ENCODE measurements around the gene NUB1.
A peak's percentile ranks its signal among the peaks of the same experiment; 100 is the strongest.

The NUB1 gene

DNA sequence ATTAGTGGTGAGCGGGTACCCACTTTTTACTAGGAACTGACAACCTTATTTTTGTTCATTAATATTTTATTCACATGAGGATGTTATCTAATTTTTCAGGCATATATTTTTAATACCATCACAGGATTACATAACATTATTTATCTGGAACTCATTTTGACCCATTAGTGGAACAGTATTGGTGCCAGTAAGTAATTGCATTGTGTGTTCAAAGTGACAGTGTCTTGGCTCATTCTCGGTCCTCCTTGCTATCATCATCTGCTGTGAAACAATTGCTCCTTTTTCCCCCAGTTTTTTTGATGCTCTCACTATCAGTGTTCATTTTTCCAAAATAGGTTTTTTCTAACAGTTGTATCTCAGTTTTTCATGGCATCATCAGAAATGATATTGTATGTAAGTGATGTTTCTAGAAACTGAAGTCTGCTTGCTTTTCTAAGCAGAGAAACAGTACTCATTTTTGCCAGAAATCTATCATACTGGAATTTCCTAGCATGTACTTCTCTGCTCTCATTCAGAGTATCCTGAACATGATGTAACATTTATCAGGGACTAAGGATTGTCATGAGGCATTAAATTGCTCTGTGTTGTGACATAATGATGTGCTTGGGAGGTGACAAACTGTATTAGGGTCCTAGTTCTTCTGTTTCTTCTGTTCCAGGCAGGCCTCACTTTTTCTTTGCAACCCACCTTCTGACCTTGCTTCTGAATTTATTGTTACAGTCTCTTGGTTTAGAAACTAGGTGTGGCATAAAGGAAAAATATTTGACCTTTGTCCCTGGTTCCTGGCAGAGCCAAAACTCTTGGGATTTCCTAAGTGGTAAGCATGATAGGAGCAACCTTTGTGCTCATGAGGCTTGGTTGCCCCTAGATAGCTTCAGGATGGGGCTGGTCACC is 4.2 kb downstream of the NUB1 start:
- no peak for DNase-seq

GRCh38 chr7:151346470-151346769 is 4.8 kb downstream of the NUB1 start:
- no peak for DNase-seq

GRCh38 chr7:151347200-151347599 is 5.6 kb downstream of the NUB1 start:
- no peak for DNase-seq

DNA sequence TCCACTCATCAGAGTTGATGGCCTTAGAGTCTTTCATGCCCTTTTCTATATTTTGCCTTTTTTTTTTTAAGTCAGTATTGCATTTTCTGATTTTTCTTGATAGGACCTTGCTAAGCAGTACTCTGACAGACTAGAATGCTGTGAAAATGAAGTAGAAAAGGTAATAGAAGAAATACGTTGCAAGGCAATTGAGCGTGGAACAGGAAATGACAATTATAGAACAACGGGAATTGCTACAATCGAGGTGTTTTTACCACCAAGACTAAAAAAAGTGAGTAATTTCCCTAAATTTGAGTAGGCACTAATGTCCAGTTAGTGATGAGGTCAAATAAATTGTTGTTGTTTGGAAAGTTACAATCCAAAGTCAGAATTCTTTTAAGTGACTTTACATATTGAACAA is 7.4 kb downstream of the NUB1 start:
- no peak for DNase-seq

DNA sequence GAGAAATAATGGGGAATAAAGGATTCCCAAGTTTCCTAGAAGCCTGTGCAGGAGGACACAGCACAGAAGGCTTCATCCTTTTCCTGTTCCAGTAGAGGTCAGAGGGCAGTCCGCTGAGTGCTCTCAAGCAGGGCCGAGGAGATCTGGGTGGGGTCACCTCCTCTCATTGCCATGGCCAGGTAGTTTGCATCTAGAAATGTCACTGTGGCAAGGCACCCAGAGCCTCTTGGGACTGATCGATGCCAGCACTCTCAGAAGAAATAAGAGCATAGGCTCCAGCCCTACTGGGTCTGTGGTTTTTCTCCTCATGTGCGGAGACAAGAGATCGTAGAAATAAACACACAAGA is 7.9 kb downstream of the NUB1 start:
- no peak for DNase-seq

GRCh38 chr7:151351027-151351426 is 9.4 kb downstream of the NUB1 start:
- no peak for DNase-seq

DNA sequence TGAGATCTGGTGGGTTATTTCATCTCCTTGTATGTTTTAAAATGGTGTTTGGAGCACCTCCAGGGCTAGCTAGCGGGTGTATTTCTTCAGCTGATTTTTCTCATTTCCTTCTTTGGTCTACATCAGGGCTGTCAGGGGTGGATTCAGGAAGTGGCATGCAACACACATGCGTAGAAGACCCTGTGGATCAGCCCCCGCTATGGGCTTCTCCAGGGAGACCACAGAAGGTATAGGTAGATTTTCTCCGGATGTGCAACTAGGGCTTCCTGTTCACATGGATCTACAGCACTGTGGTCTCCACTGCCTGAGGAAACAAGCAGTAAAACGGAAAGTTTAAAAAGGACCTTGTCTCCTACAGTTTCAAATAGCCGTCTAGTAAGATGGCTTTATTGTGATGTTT is 10.4 kb downstream of the NUB1 start:
- no peak for DNase-seq

GRCh38 chr7:151352512-151352911 is 10.9 kb downstream of the NUB1 start:
- DNase-seq: no peak

DNA sequence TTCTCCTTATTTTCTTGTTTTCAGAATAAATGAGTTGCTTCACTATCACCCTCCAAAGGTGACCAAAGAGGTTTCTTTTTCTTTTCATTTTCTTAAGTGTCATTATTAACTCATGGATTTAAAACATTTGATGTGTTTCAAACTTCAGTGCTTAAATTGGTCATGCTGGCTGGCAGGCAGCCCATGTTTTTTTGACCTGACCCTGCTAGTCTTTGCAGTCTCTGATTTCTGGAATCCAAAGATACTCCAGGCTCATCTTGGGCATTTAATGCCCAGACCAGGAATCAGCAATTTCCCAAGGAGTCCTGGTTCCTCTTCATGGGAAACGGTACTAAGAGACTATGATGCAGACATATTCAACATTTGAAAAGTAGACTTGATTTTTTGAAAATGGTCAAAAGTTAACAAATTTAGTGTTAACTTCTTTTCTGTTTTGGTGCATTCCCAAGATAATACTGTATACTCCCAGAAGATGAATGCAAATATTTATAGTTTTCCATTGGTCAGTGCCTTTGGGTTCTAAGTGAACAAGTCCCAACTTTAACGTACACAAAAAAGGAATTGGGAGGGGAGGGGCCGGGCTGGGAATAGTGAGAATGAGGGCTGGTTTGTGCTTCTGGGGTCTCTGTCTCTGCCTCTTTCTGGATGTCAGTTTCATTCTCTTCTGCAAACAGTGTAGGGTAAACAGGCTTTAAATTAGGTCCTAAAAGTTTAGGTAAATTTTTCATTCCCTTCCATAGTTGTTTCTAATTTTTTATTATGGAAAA is 19.8 kb downstream of the NUB1 start:
- DNase-seq: no peak

DNA sequence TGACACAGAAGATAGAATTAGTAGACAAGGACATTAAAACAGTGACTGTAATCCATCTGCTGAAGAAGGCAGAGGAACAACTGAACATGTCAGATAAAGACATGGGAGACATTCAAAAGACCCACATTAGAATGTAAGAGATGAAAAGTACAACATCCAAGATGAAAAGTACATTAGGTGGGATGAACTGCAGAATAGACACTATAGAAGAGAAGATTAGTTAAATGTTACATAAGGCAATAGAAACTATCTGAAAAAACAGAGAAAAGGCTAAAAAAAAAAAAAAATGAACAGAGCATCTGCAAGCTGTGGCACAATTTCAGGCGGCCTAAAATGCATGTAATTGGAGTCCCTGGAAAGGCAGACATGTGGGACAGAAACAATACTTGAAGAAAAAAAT is 21.6 kb downstream of the NUB1 start:
- DNase-seq: no peak

DNA sequence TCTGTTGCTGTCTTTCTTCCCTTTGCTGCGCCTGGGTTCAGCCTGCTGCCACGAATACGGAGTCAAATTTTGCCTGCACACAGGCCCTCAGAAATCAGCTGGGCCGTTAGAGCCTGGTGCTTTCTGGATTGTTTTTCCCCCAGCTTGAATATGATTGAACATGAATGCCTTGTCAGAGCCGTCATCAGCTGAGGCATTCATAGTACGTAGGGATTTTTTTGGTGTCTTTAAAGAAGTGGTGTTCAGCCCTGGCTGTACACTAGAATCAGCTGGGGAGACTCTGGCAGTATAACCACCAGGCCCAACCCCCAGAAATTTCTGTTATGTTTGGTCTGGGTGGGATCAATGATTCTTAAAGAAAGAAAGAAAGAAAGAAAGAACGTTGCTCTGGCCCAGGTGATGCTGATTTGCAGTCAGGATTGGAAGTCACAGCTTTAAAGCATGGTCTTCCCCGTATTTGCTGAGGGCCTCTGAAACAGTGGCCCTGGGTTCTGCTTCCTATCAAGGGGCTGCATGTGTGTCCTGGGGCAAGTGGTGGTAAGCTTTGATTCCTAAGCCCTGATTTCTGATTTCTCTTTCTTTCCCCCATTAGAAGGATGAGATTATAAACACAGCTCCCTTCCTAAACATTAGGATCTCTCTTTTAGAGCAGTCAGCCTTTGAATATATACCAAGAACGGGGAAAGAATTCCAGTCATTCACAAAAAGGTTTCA is 24.7 kb downstream of the NUB1 start:
- DNase-seq: no peak

DNA sequence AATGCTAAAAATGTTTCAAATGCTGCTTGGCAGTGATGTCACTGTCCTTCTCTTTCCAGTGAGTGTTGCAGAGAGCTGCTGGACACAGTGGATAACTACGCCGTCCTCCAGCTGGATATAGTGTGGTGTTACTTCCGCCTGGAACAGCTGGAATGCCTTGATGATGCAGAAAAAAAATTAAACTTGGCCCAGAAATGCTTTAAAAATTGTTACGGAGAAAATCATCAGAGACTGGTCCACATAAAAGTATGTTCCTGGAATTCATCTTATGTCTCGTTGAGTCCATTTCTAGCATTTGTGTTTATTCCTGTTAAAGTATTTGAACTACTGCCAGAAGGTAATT is 25.2 kb downstream of the NUB1 start:
- DNase-seq: no peak

- DNase-seq: no peak
These were observed 25.7 kb downstream of the NUB1 start for GRCh38 chr7:151367284-151367683.

- peak; percentile 72 for DNase-seq
These were observed 26.5 kb downstream of the NUB1 start for GRCh38 chr7:151368136-151368571.

DNA sequence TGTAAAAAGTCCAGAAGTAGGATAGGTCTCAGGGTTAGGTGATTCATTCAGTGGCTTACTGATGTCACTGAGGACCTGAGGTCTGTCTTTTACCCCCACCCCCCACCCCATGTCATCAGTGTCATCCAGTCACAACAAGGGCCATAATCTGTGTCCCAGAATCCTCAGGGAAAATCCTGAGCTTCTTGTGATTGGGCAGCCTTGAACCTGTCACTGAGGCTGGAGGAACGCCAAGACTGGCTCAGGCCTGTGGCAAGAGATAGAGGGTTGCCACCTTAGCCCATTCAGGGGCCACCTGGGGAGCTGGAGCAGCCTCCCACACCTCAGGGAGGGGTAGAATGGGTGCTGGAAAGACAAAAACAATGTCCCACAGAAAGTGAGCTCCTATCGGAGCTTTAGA is 29.7 kb downstream of the NUB1 start:
- DNase-seq: no peak

- no peak for DNase-seq
These were observed 31.1 kb downstream of the NUB1 start for GRCh38 chr7:151372612-151373265.

DNA sequence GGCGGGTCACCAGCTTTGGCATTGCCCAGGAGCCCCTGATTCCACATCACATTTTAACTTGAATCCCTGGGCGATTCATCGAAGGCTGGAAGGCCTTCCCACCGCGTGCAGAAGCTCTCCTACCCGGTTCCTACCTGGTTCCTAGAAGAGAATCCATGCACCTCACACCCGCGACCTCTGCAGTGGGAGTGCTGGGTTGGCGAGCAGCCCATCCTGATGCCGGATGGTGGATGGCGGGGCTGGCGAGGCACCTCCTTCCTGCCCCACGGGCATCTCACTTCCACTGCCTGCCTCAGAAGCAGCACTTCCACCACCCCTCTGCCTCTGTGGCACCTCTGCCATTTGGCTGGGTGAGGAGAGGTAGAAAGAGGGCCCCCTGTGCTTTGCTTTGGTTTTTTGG is 32.0 kb downstream of the NUB1 start:
- DNase-seq: no peak

DNA sequence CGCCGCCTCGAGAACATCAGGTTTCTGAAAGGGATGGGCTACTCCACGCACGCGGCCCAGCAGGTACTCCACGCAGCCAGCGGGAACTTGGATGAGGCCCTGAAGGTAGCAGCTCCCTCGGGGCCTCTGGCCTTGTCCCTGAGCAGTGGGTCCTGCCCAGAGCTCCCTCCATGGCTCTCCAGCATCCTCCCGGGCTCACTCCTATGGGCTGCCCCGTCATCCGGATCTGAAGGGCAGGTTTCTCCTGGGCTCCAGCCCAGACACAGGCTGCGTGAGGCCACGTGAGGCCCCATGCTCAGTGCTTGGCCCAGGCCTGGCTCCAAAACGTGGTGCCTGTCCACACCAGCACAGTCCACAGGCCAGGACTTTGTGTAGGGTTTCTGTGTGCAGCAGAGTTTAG is 32.5 kb downstream of the NUB1 start:
- no peak for DNase-seq

DNA sequence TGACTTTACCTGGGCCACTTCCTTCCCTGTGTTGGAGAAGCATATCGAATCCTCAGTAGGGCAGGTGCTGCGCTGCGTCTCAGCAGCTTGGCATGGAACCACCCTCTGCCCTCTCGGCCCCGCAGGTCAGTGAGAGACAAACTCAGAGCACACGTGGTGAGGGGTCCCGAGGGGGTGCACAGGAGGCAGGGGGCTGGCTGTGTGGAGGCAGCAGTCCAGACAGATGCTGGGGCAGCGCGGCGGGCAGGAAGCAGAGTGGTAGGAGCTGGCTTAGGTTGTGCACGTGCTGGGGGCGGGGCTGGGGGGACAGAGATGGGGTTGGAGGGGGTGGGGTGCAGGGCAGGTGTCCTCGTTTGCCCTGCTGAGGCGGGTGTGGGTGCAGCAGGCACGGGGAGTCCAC is 33.1 kb downstream of the NUB1 start:
- DNase-seq: no peak

DNA sequence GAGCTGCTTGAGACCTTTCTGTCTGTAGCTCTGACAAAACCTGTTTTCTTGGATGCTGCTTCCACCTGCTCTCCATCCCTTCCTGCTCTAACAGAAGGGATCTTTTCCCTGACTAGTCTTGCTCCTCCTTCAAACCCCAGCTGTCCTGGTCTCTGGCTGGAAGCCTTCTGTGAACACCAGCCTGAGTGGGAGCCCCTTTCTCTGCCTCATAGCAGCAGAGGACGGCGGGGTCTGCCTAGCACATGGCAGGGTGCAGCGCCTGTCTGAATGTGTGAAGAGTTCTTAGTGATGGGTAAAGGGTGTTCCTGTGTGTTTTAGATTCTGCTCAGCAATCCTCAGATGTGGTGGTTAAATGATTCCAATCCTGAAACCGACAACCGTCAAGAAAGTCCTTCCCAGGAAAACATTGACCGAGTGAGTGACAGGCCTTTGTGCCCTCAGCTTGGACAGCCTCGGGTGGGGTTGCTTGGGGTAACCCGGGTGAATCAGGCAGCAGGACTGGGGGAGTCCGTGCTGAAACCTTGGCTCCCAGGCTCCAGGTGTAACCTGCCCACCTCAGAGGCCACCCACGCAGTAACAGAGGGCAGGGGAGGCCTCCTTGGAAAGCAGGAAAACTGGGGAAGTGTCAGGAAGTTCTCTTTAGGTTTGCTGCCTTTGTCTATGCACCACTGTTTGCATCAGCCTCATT is 34.1 kb downstream of the NUB1 start:
- DNase-seq: no peak

- DNase-seq: no peak
These were observed 34.7 kb downstream of the NUB1 start for GRCh38 chr7:151376218-151376902.

GRCh38 chr7:151377406-151377805 is 35.8 kb downstream of the NUB1 start:
- DNase-seq: no peak
